Left lobe of liver (tissue), 2 donors: ENCODE results near the gene LARP4. TPM values are rescaled to one million over a fixed set of nuclear protein-coding genes. Genes with fewer than 3 reads are reported as not detected.
"Not testable (repeated sequence)": the region's sequence is repeated elsewhere in the genome, so short reads cannot be mapped to it uniquely, and the experiment has no call there.

Source experiments
- ATAC-seq: fragments of 200-7000 bp; cut with Tn5 transposase; one replicate; pipeline ENCODE4 v1.9.1; 2020; ENCODE audit warnings: mild to moderate bottlenecking, moderate library complexity
- DNase-seq: peaks from one replicate; pipeline ENCODE4 v3.0.0-alpha.2; 2020; ENCODE audit warnings: low spot score
- total RNA-seq: library from RNA; stranded (reverse); gene quantifications from one replicate; pipeline ENCODE4 v1.2.1, GENCODE V29; 2021
- donor health status: DM: no; HTN: no; CAD: no; lungs with moderate emphysema.
- donor health status: DM: no; HTN: yes; CAD: no.

LARP4 gene
- total RNA-seq, 1 donor from 2014 or later = 67.1 TPM

DNA sequence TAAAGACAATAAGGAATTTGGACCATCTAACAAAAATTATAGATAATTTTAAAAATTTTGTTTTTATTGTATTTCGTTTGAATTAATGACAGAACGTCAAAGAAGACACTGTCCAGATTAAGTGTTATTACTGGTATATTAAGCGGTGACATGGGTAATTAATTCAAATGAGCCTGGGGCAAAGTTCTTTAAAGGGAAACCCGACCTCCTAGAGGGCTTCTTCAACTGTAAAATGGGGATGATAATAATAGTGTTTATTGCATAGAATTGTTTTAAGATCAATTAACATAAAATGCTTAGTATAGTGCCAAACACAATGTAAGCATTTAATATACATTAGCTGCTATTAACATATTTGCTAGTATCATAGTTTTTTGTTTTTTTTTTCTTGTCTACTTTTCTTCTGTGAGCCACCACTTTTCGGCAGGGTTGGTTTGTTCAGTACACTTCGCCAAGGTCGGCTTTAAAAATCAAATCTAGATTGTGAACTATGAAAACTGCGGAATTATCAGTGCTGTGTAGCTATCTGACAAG lies 514 bp upstream of the LARP4 start:
- DNase-seq (no peak), ATAC-seq (peak; percentile 1)

GRCh38 chr12:50401500-50402081 lies 906 bp downstream of the LARP4 start:
- DNase-seq (no peak), ATAC-seq (peak; percentile 29)

DNA sequence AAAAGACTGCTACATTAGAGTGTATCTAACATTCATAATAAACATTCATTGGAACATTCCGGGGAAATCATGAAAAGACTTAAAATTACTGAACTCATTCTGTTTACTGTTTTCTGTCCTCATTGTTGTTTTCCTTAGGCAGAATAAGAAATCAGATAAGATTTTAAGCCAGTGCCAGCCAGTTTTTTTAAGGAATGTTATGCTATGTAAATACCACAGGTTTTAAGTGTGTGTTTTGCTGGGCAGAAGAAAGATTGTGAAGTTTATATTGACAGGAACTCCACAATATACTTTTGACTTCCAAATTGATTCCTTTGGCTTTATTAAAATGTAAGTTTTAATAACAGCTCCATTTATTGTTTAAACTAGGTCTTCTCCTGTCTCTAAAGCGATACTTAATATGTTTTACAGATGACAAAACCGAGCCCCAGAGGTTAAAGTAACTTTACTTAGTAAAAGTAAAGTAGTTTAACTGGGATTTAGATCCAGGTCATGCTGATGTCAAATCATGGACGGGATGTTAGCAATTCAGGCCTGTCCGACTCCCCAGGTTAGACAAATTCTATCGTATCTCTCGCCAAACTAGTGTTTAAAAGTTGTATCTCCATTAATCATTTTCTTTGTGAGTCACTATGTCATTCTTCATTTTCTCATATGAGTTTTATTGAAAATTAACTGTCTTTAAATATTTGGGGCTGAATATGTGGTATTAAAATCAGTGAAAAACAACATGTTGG lies 1.7 kb downstream of the LARP4 start:
- DNase-seq (no peak), ATAC-seq (no peak)

DNA sequence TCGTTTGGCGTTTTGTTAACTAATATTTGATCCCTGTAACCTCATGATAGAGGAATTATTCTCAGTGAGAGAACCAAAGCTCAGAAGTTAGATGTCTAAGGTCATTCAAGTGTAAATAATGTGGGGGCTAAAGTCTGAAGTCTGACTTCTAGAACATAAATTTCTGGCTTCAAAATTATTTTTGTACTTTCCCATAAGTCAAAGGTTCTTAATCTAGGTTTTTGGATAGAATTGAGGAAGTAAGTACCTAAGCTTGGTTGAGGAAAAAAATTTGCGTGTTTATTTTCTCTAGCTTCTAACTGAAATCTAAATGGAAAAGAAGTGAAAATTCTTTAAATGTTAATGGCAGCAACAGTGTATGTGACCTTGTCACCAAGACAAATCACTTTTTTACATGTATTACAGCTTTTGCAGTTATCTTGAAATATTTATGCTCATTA lies 2.3 kb downstream of the LARP4 start:
- DNase-seq (no peak), ATAC-seq (peak; percentile 37)

- DNase-seq (no peak), ATAC-seq (no peak)
Measured at GRCh38 chr12:50404307-50404706, 3.6 kb downstream of the LARP4 start.

GRCh38 chr12:50411051-50411660 lies 10.5 kb downstream of the LARP4 start:
- peak; percentile 65 for ATAC-seq
- DNase-seq = no peak

DNA sequence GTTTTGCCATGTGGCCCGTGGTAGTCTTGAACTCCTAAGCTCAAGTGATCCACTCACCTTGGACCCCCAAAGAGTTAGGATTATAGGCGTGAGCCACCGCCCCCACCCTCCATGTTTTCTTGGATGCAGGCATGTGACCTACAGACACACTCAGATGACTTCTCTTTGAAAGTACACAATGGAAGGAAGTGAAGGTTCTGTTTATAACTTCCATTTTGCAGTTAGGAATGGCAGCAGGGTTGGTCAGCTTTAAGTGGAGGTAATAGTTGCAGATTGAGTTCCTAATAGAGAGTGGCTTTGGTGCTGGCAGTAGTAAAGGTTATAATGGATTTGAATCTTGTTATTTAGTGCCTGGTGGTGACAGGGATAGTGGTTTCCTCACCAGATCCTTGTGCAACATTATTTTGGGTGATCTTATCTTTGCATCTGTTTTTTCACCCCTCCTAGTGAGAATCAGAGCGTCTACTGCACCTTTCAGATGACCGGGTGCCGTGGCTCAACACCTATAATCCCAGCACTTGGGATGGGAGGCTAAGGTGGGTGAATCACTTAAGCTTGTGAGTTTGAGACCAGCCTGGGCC lies 15.3 kb downstream of the LARP4 start:
- ATAC-seq (no peak), DNase-seq (no peak)

- ATAC-seq (no peak), DNase-seq (no peak)
Measured at GRCh38 chr12:50419112-50419909, 18.6 kb downstream of the LARP4 start.

DNA sequence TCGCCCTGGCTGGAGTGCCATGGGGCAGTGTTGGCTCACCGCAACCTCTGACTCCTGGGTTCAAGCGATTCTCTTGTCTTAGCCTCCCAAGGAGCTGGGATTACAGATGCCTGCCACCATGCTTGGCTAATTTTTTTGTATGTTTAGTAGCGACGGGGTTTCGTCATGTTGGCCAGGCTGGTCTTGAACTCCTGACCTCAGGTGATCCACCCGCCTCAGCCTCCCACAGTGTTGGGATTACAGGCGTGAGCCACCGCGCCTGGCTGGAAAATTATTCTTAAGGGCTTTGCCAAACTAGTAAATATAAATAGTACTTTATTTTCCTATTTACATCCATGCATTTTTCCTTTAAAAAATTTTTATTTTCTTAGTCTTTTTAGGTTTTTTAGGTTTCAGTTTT lies 22.2 kb downstream of the LARP4 start:
- ATAC-seq, DNase-seq: not testable (repeated sequence)

- not testable (repeated sequence) for ATAC-seq, DNase-seq
Measured at GRCh38 chr12:50423342-50423741, 22.7 kb downstream of the LARP4 start.

GRCh38 chr12:50425589-50426258 lies 25.0 kb downstream of the LARP4 start:
- DNase-seq (no peak), ATAC-seq (peak; percentile 35)

DNA sequence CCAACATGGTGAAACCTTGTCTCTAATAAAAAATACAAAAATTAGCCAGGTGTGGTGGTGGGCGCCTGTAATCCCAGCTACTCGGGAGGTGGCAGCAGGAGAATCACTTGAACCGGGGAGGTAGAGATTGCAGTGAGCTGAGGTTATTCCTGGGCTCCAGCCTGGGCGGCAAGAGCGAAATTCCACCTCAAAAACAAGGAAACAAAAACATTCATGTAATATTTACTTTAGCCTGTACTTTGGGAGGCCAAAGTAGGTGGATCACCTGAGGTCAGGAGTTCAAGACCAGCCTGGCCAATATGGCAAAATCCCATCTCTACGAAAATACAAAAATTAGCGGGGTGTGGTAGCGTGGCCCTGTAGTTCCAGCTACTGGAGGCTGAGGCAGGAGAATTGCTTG lies 31.0 kb downstream of the LARP4 start:
- DNase-seq = peak; percentile 56
- ATAC-seq = peak; percentile 86

- ATAC-seq (no peak), DNase-seq (no peak)
Measured at GRCh38 chr12:50440288-50440687, 39.6 kb downstream of the LARP4 start.

GRCh38 chr12:50441763-50442162 lies 41.1 kb downstream of the LARP4 start:
- no peak for DNase-seq
- ATAC-seq = no peak

DNA sequence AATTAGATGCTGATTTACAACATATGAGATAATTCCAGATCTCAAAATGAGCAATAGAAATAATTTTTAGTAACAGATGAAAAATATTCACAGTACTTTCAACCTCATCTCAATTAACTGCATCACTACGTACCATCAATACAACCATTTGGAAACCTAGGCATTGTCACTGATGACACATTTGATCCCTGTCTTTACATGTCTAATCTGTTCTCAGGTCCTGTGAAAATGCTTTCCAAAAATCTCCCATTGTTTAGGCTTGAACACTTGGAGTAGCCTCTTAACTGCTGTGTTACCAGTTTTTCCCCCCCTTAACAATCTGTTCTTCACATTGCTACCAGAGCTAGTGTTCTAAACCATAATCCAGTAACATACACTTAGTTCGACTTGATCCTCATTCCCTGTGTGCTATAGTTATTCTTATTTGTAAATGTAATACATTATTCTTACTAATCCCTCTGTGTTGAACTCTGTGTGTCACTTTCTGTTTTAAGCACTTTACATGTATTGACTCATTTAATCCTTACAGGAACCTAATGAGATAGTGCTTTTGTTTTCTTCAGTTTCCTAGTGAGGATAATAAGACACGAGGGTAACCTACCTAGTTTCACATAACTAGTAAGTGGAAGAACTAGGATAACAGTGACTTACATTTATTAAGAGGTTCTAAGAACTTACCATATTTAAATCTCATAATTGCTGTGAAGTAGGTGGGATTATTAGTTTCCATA lies 41.7 kb downstream of the LARP4 start:
- no peak for ATAC-seq
- DNase-seq = no peak

DNA sequence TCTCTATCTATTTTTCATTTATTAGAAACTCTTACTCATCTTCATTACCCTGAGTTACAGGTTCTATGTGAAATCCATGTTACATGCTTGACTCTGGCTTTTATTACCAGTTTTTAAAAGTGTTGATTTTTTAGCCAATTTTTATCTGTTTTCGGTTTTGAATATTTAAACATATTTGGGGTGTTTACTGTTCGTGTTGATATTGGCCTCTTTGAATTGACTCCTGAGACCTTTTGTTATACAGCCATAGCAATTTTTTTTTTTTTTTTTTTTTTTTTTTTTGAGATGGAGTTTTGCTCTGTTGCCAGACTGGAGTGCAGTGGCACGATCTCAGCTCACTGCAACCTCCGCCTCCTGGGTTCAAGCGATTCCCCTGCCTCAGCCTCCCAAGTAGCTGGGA lies 49.0 kb downstream of the LARP4 start:
- not testable (repeated sequence) for ATAC-seq, DNase-seq

DNA sequence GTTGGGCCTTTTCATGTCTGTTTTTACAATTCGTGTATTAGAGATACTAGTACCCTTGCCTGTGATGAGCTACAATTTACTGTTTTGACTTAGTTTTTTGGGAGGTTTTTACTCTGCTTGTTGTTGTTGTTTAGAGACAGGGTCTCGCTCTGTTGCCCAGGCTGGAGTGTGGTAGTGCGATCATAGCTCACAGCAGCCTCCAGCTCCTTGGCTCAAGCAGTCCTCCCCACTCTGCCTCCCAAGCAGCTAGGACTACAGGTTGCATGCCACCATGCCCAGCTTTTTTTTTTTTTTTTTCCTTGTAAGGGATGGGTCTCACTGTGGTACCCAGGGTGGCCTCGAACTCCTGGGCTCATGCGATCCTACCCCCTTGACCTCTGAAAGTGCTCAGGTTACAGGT lies 52.1 kb downstream of the LARP4 start:
- ATAC-seq (no peak), DNase-seq (no peak)

- ATAC-seq (no peak), DNase-seq (no peak)
Measured at GRCh38 chr12:50453872-50454271, 53.2 kb downstream of the LARP4 start.

DNA sequence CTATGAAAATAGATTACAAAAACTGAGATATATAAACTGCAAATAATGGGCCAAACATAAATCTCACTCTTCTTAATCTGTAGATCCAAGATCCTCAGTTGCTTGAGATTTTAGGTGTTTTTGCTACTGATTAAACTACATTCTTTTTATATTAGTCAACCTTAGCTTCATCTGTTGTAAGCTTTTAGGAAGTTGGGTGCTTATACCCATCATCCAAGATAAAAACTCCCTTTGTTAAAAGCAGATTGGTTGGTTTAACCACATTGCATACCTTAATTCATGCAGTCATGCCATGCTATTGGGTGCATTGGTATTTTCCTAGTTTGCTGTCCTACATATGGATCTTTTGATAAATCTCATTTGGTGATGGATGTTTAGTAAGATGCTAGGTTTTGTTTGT lies 57.9 kb downstream of the LARP4 start:
- no peak for DNase-seq
- ATAC-seq = no peak

DNA sequence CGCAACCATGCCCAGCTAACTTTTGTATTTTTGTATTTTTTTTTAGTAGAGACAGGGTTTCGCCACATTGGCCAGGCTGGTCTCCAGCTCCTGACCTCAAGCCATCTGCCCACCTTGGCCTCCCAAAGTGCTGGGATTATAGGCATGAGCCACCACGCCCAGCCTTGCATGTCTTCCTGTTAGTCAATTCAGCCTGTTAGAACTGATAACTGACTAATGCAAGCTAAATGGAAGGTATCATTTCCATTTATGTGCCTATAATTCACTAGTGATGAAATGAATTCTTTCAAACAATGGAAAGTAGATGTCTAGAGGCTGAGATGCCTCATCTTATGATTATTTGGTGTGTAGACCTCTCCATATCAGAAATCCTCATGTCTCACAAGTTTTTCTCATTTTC lies 66.8 kb downstream of the LARP4 start:
- DNase-seq = no peak
- ATAC-seq = no peak
